Progenitor cell of endocrine pancreas (in vitro differentiated cells): ENCODE results near the gene HHIPL2. TPM values are rescaled to one million over a fixed set of nuclear protein-coding genes. Genes with fewer than 3 reads are reported as not detected.

ENCODE experiments used
- DNase-seq: peaks from one replicate; pipeline ENCODE4 v3.0.0; 2021; ENCODE audit warnings: low spot score; ENCODE audit not compliant: unreplicated experiment
- H3K27ac Mint-ChIP-seq: 2 replicates; pipeline ENCODE4 v1.8.0; 2021; ENCODE audit warnings: mild to moderate bottlenecking, moderate library complexity, mixed read lengths
- H3K27me3 Mint-ChIP-seq: 2 replicates; pipeline ENCODE4 v1.8.0; 2021; ENCODE audit warnings: mixed read lengths
- H3K36me3 Mint-ChIP-seq: 2 replicates; pipeline ENCODE4 v1.8.0; 2022; ENCODE audit warnings: mixed read lengths; ENCODE audit not compliant: insufficient read depth
- H3K4me1 Mint-ChIP-seq: 2 replicates; pipeline ENCODE4 v1.8.0; 2021; ENCODE audit warnings: low read depth, mixed read lengths
- H3K4me3 Mint-ChIP-seq: 2 replicates; pipeline ENCODE4 v1.8.0; 2021; ENCODE audit warnings: low read depth, mild to moderate bottlenecking, moderate library complexity, mixed read lengths
- H3K9me3 Mint-ChIP-seq: 2 replicates; pipeline ENCODE4 v1.8.0; 2021; ENCODE audit warnings: low read depth, mixed read lengths
- long read RNA-seq: library from polyadenylated mRNA; unstranded; transcript quantifications from one replicate; pipeline ENCODE4 v2.0.0, GENCODE V29; 2020
- total RNA-seq: library from RNA; stranded (reverse); gene quantifications from 2 replicates; pipeline ENCODE4 v1.2.1, GENCODE V29; 2021
- TF ChIP-seq, protein P1 (sequence below): fragments of 200-600 bp; sonication (generic); IDR thresholded peaks from one replicate; pipeline ENCODE4 v1.5.0; 2021; ENCODE audit warnings: antibody characterized with exemption, mild to moderate bottlenecking; ENCODE audit not compliant: unreplicated experiment

Gene HHIPL2
- total RNA-seq = 0.27 and 0.57 TPM in 2 replicates
- long read RNA-seq = 0 reads

- no peak within 1 kb of the TSS for H3K27ac Mint-ChIP-seq
- TF ChIP-seq, protein P1, sequence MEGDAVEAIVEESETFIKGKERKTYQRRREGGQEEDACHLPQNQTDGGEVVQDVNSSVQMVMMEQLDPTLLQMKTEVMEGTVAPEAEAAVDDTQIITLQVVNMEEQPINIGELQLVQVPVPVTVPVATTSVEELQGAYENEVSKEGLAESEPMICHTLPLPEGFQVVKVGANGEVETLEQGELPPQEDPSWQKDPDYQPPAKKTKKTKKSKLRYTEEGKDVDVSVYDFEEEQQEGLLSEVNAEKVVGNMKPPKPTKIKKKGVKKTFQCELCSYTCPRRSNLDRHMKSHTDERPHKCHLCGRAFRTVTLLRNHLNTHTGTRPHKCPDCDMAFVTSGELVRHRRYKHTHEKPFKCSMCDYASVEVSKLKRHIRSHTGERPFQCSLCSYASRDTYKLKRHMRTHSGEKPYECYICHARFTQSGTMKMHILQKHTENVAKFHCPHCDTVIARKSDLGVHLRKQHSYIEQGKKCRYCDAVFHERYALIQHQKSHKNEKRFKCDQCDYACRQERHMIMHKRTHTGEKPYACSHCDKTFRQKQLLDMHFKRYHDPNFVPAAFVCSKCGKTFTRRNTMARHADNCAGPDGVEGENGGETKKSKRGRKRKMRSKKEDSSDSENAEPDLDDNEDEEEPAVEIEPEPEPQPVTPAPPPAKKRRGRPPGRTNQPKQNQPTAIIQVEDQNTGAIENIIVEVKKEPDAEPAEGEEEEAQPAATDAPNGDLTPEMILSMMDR = no peak
- H3K4me1 Mint-ChIP-seq = no peaks in the 10 kb centered on the region
- no peaks in the 10 kb centered on the region for H3K36me3 Mint-ChIP-seq
- peaks cover 6% of the 10 kb centered on the region for H3K27me3 Mint-ChIP-seq
- no peak within 1 kb of the TSS for H3K4me3 Mint-ChIP-seq
- no peaks in the 10 kb centered on the region for H3K9me3 Mint-ChIP-seq
- no peak for DNase-seq
Measured at GRCh38 chr1:222547944-222548671, at the start of gene HHIPL2. TSS of gene HHIPL2 (minus strand) at chr1:222548104. CDS start at chr1:222548044, 60 bp downstream.

GRCh38 chr1:222596696-222597095 is 48.8 kb upstream of the HHIPL2 start:
- H3K4me1 Mint-ChIP-seq = no peaks in the 10 kb centered on the region
- TF ChIP-seq, protein P1 = no peak
- H3K27ac Mint-ChIP-seq = no peak overlapping the region
- peaks cover 1% of the 10 kb centered on the region for H3K36me3 Mint-ChIP-seq
- peaks cover 4% of the 10 kb centered on the region for H3K9me3 Mint-ChIP-seq
- DNase-seq = no peak
- H3K4me3 Mint-ChIP-seq = no peak overlapping the region
- no peaks in the 10 kb centered on the region for H3K27me3 Mint-ChIP-seq

DNA sequence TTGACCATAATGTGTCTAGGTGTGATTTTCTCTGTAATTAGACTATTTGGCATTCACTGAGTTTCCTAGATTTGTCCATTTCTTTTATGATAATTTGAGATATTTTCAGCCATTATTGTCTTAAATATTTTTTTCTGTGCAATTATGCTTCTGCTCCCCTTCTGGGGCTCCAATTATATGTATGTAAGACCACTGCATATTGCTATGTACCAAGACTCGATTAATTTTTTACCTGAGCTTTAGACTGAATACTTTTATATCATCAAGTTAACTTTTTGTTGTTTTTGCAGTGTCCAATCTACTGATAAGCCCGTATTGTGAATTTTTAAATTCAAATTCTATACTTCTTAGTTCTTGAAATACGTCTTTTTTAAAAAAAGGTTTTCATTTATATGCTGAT is 46.9 kb upstream of the HHIPL2 start:
- TF ChIP-seq, protein P1 = no peak
- Mint-ChIP-seq H3K27ac (no peak overlapping the region), H3K4me3 (no peak overlapping the region), H3K4me1 (peaks cover 5% of the 10 kb centered on the region), H3K9me3 (peaks cover 4% of the 10 kb centered on the region), H3K36me3 (peaks cover 1% of the 10 kb centered on the region), H3K27me3 (no peaks in the 10 kb centered on the region)
- no peak for DNase-seq

GRCh38 chr1:222592171-222592570 is 44.3 kb upstream of the HHIPL2 start:
- H3K4me1 Mint-ChIP-seq = peaks cover 17% of the 10 kb centered on the region
- no peaks in the 10 kb centered on the region for H3K27me3 Mint-ChIP-seq
- TF ChIP-seq, protein P1 = no peak
- no peak overlapping the region for H3K4me3 Mint-ChIP-seq
- no peak overlapping the region for H3K27ac Mint-ChIP-seq
- H3K36me3 Mint-ChIP-seq = peaks cover 6% of the 10 kb centered on the region
- H3K9me3 Mint-ChIP-seq = peaks cover 4% of the 10 kb centered on the region
- no peak for DNase-seq

- TF ChIP-seq, protein P1 = no peak
- peak; percentile 48 for DNase-seq
- Mint-ChIP-seq H3K9me3 (no peaks in the 10 kb centered on the region), H3K4me3 (peak within 1 kb of the TSS; percentile 97), H3K27me3 (no peaks in the 10 kb centered on the region), H3K27ac (peak within 1 kb of the TSS; percentile 97), H3K4me1 (peaks cover 29% of the 10 kb centered on the region), H3K36me3 (peaks cover 8% of the 10 kb centered on the region)
Measured at GRCh38 chr1:222589462-222590302, 41.8 kb upstream of the HHIPL2 start, which contains the start of gene TAF1A. TSS of gene TAF1A (minus strand) at chr1:222589933.
